Activated CD4-positive, alpha-beta T cell treated with anti-CD3 and anti-CD28 coated beads, Interleukin-2, amount 50 U/mL, for 24 hours (primary cell): ENCODE measurements around the gene TRIM44.

ENCODE experiments used
- DNase-seq, 2 donors: peaks; one replicate each; pipeline ENCODE4 v3.0.0-alpha.2; 2020; ENCODE audit warnings: low read depth in 1 of 2, low spot score in 1 of 2

TRIM44 gene

DNA sequence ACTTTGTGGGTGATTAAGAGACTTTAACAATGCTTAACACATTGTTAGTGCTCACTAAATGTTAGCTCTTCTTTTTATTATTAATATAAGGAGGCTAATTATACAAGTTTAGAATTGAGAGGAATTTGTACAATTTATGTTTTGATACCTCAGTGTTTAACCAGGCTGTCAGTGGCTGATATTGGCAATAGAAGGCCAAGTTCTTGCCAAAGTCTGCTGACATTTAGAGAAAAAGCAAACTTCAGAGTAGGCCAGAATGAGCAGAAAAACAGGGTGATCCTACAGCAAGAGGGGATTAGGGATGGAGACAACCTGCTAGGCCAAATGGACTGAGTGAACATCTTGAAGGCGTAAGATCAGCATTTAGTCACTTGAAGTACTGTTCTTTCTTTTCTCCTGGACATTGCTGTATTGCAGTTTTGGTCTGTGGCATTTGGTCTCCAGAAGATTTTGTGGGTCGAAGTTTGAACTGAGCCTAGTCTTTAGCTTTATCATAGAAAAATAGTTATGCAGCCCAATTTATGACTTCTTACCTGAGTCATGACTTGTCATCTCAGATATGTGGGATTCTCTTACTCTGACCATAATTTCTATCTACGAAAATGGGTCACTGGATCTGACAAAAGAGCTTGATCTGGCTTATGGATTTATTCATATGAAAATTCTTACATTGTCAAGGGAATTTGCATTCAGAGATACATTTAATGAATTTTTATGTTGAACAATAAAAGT is 9.0 kb downstream of the TRIM44 start:
- no peak for DNase-seq

DNA sequence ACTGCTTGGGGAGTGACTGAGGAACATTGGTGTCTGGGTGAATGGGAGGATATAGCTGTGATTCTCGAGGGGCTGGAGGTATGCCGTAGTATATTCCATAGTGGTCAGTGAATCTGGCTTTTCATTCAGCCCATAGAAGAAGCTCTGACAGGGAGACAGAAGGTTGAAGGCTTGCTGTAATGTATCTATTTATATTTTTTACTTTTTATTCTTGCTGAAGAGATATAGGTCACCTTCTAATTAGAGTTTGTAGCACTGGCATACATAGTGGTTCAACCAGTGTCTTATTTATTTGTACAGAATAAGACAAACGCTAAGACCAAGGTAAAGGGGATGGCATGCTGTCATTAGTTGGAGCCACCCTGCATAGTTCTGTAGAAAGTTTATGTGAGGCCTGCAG is 10.0 kb downstream of the TRIM44 start:
- no peak for DNase-seq

DNA sequence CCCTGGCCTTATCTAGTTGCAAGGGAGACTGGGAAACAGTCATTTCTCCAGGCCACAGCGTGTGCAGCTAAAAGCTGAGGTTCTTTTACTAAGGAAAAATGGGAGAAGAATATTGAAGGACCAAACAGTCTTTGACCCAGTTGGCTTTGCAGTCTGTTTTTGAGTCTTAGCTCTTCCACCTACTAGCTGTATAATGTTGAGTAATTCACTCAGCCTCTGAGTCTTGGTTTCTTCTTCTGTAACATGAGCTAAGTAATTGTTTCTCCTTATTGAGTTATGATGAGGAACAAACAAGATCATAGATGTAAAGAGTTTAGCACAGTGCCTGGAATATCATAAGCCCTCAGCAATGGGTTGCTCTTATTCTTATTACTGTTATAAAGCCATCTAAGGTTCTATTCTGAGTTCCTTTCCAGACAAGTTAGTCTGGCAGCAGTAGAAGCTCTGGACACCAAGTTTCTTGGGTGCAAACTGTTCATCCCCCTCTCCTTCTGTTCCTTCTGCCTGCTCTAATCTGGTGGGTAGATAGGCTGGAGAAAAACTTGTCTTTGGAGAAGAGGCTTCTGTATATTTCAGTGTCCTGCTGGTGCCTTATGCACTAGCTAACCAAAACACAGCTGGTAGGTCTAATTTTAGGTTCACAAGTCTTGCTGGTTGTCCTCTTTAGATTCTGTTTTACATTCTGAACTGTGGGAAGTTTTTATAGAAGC is 13.5 kb downstream of the TRIM44 start:
- DNase-seq: no peak

DNA sequence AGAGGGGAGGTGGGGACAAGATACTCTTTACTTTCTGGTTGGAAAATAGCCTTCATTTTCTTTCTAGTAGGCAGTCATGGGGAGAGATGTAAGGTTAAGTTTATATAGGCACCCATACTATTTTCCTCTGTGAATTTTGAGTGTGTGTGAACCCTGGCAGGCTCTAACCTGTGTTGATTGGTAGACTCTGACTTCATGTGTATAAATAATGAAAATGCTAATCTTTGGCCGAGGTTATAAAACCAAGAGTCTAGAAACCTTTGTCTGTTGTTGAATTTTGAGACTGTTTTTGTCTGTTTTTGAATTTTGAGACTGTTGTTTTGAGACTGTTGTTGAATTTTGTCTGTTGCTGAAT is 14.0 kb downstream of the TRIM44 start:
- DNase-seq: no peak

- DNase-seq: no peak
Observed at GRCh38 chr11:35677904-35678303, 15.3 kb downstream of the TRIM44 start.

GRCh38 chr11:35678471-35678870 is 15.9 kb downstream of the TRIM44 start:
- no peak for DNase-seq

GRCh38 chr11:35678975-35679374 is 16.4 kb downstream of the TRIM44 start:
- no peak for DNase-seq

DNA sequence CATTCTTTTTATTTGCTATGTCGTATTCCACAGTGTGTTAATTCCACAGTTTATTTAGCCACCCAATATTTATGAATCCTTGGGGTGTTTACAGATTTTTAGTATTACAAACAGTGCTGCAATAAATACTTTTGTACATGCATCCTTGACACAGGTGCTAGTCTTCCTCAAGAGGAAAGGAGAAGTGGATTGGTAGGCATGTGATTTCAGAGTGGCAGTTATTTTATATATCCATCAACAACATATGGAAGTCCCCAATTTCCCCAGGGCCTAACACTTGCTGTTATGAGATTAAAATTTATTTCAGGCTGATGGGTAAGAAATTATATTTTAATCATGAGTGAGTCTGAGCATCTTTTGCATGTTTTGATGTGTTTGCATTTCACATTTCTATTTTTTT is 17.9 kb downstream of the TRIM44 start:
- DNase-seq: no peak

GRCh38 chr11:35681163-35681767 is 18.7 kb downstream of the TRIM44 start:
- no peak for DNase-seq

- DNase-seq: no peak
Observed at GRCh38 chr11:35682230-35683173, 19.9 kb downstream of the TRIM44 start.

GRCh38 chr11:35683728-35684339 is 21.3 kb downstream of the TRIM44 start:
- no peak for DNase-seq

- DNase-seq: no peak
Observed at GRCh38 chr11:35688023-35688422, 25.4 kb downstream of the TRIM44 start.

- no peak for DNase-seq
Observed at GRCh38 chr11:35689081-35689996, 26.8 kb downstream of the TRIM44 start.

DNA sequence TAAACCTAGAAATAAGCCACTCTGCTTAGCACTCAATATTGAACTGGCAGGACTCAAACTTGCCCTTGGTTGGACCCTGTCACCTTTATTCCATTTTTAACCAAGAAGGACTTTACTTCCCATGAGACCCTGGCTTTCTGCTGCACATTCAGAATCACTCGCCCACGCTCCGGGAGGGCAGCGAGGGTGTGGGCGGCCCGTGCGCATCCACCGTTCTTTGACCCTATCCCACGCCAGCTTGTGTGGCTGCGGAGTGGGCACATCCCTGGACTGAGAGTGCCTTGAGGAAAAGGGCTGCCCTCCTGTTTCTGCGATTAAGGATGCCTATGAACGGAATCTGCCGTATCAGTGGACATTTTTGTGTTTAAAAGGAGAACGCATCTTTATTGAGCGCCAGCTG is 39.6 kb downstream of the TRIM44 start:
- DNase-seq: no peak

- no peak for DNase-seq
Observed at GRCh38 chr11:35709376-35709775, 46.8 kb downstream of the TRIM44 start.

DNA sequence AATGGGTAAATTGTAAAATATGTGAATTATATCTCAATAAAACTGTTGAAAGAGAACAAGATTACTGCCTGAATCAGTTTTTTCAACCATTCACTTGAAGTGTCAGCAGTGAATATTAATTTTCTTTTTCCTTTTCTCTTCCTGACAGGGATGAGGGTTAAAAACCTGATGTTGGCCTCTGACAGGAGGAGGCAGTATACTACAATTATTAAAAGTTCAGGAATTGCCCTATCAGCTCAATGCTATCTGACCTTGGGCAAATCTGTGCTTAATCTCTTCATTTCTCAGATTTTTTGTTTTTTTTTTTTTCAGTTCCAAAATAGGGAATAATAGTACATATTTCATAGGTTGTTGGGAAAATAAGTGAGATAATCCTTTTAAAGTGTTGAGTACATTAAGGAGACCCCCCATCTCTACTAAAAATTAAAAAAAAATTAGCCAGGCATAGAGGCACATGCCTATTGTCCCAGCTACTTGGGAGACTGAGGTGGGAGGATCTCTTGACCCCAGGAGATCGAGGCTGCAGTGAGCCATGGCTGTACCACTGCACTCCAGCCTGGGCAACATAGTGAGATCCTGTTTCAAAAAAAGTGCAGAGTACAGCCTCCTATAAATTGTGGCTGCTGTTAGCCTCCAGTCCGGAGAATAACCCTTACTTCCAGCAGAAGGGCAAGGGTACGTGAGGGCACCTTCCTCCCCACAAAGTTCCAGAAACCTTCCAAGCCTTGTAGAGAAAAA is 48.8 kb downstream of the TRIM44 start:
- no peak for DNase-seq

- no peak for DNase-seq
Observed at GRCh38 chr11:35711924-35712323, 49.3 kb downstream of the TRIM44 start.

- no peak for DNase-seq
Observed at GRCh38 chr11:35712533-35712932, 50.0 kb downstream of the TRIM44 start.
